ENCODE measurements around the gene USF3. TPM values are rescaled to one million over a fixed set of nuclear protein-coding genes. Genes with fewer than 3 reads are reported as not detected.

Gene USF3
- polyA plus RNA-seq, 2 of the 4 experiments (the other 2 are of a cell fraction) = 1.9 to 11.3 TPM

GRCh38 chr3:113663761-113664160 lies 32.7 kb downstream of the USF3 start:
- peaks cover 10% of the 10 kb centered on the region; the same call in 2 of the 3 replicates for H3K4me1 ChIP-seq
- ChIA-PET CTCF (interaction anchor here (0.6 to 1.2 kb wide), 3 partner anchors 10 to 19 kb away, joined by 3 read pairs; no protein-coding TSS in a partner anchor), POLR2A (no interaction called here)
- no peaks in the 10 kb centered on the region for H3K9me3 ChIP-seq
- ATAC-seq (no peak), FAIRE-seq (no peak), DNase-seq (ENCODE audit: low read depth in 1 of 2, low spot score in 1 of 2) (no peak)
- 31% methylated on average over 1 of the region's 1 CpG for WGBS (ENCODE audit: missing lambda C conversion rate)
- TF ChIP-seq BHLHE40 (IDR thresholded peaks at IDR 0.05; ENCODE audit: low read depth, low read length) = no peak
- TF ChIP-seq KDM1A (IDR thresholded peaks at IDR 0.05; ENCODE audit: low read depth) = no peak
- TF ChIP-seq HOXB13 (CRISPR knock-in tag; IDR thresholded peaks at IDR 0.05; ENCODE audit: low read depth) = no peak
- TF ChIP-seq EHMT2 (IDR thresholded peaks at IDR 0.05; ENCODE audit: low read depth) = no peak
- TF ChIP-seq RNF2 (IDR thresholded peaks at IDR 0.05; ENCODE audit: borderline replicate concordance, low read depth) = no peak
- TF ChIP-seq NFE2L2 (conservative IDR thresholded peaks at IDR 0.05; ENCODE audit: low read length) = no peak
- no peak for TF ChIP-seq RAD21 (conservative IDR thresholded peaks at IDR 0.05 in 1 of 2, IDR thresholded peaks at IDR 0.05 in 1 of 2)
- TF ChIP-seq NR3C1 (IDR thresholded peaks at IDR 0.05) = no peak
- no peak for TF ChIP-seq CEBPB (IDR thresholded peaks at IDR 0.05)
- no peak for TF ChIP-seq ESRRA (IDR thresholded peaks at IDR 0.05; ENCODE audit: borderline replicate concordance, low read length)
- no peak for TF ChIP-seq FOSB (CRISPR knock-in tag; IDR thresholded peaks at IDR 0.05)
- no peak for TF ChIP-seq SREBF2 (IDR thresholded peaks at IDR 0.05)
- TF ChIP-seq CHD4 (IDR thresholded peaks at IDR 0.05; ENCODE audit: borderline replicate concordance) = no peak
- no peak for TF ChIP-seq ZFP36 (IDR thresholded peaks at IDR 0.05; ENCODE audit: borderline replicate concordance, partially characterized antibody)
- no peak for TF ChIP-seq TFCP2L1 (CRISPR knock-in tag; IDR thresholded peaks at IDR 0.05)
- TF ChIP-seq EP300 (IDR thresholded peaks at IDR 0.05) = no peak
- TF ChIP-seq, protein P1, sequence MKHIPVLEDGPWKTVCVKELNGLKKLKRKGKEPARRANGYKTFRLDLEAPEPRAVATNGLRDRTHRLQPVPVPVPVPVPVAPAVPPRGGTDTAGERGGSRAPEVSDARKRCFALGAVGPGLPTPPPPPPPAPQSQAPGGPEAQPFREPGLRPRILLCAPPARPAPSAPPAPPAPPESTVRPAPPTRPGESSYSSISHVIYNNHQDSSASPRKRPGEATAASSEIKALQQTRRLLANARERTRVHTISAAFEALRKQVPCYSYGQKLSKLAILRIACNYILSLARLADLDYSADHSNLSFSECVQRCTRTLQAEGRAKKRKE (CRISPR knock-in tag; IDR thresholded peaks at IDR 0.05; ENCODE audit: low read depth) = no peak
- no peak for TF ChIP-seq E2F6 (IDR thresholded peaks at IDR 0.05; ENCODE audit: borderline replicate concordance, low read depth)
- H3K27ac ChIP-seq = no peak overlapping the region
- H3K4me3 ChIP-seq = no peak overlapping the region
- H3K4me2 ChIP-seq = peak overlapping the region; percentile 46

GRCh38 chr3:113663324-113663750 lies 33.1 kb downstream of the USF3 start:
- ChIA-PET POLR2A (no interaction called here), CTCF (interaction anchor here (0.8 kb wide), 1 partner anchor 11 kb away, joined by 3 read pairs; no protein-coding TSS in a partner anchor)
- Histone ChIP-seq H3K4me3 (no peak overlapping the region), H3K4me1 (peaks cover 10% of the 10 kb centered on the region; the same call in 2 of the 3 replicates), H3K27ac (no peak overlapping the region), H3K4me2 (peak overlapping the region; percentile 46), H3K9me3 (no peaks in the 10 kb centered on the region)
- WGBS (ENCODE audit: missing lambda C conversion rate) = 81% methylated on average over 3 of the region's 3 CpGs
- TF ChIP-seq HOXB13 (CRISPR knock-in tag; IDR thresholded peaks at IDR 0.05; ENCODE audit: low read depth) (no peak), CBX2 (IDR thresholded peaks at IDR 0.05; ENCODE audit: borderline replicate concordance, low read depth) (no peak), EHMT2 (IDR thresholded peaks at IDR 0.05; ENCODE audit: low read depth) (no peak), EHF (CRISPR knock-in tag; IDR thresholded peaks at IDR 0.05) (no peak), FOXS1 (CRISPR knock-in tag; IDR thresholded peaks at IDR 0.05) (no peak), HOXB5 (CRISPR knock-in tag; IDR thresholded peaks at IDR 0.05) (no peak), FOSB (CRISPR knock-in tag; IDR thresholded peaks at IDR 0.05) (no peak), NPAS2 (CRISPR knock-in tag; IDR thresholded peaks at IDR 0.05; ENCODE audit: borderline replicate concordance) (no peak)
- TF ChIP-seq, protein P2, sequence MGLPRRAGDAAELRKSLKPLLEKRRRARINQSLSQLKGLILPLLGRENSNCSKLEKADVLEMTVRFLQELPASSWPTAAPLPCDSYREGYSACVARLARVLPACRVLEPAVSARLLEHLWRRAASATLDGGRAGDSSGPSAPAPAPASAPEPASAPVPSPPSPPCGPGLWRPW (IDR thresholded peaks at IDR 0.05) = no peak
- TF ChIP-seq, protein P1 (CRISPR knock-in tag; IDR thresholded peaks at IDR 0.05; ENCODE audit: low read depth) = no peak
- TF ChIP-seq, protein P3, sequence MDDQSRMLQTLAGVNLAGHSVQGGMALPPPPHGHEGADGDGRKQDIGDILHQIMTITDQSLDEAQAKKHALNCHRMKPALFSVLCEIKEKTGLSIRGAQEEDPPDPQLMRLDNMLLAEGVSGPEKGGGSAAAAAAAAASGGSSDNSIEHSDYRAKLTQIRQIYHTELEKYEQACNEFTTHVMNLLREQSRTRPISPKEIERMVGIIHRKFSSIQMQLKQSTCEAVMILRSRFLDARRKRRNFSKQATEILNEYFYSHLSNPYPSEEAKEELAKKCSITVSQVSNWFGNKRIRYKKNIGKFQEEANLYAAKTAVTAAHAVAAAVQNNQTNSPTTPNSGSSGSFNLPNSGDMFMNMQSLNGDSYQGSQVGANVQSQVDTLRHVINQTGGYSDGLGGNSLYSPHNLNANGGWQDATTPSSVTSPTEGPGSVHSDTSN (IDR thresholded peaks at IDR 0.05) = no peak
- FAIRE-seq = no peak
- ATAC-seq = no peak
- DNase-seq (ENCODE audit: low read depth in 1 of 2, low spot score in 1 of 2) = peak in 1 of 2 experiments; percentile 10
